ENCODE measurements around the gene FAN1. TPM values are rescaled to one million over a fixed set of nuclear protein-coding genes. Genes with fewer than 3 reads are reported as not detected.

The FAN1 gene
- total RNA-seq, 2 experiments from 2014 or later = 11.5 TPM

- ChIA-PET POLR2A (no interaction called here), CTCF (interaction anchor here (1.1 kb wide), 1 partner anchor 14 kb away, joined by 3 read pairs; no protein-coding TSS in a partner anchor)
- DNase-seq (no peak), ATAC-seq (no peak)
- Mint-ChIP-seq H3K4me3 (no peak overlapping the region), H3K27ac (no peak overlapping the region), H3K36me3 (ENCODE audit: low read depth) (peaks cover 50% of the 10 kb centered on the region), H3K4me1 (ENCODE audit: low read depth) (no peaks in the 10 kb centered on the region), H3K27me3 (ENCODE audit: low read depth) (no peaks in the 10 kb centered on the region), H3K9me3 (ENCODE audit: insufficient read depth) (no peaks in the 10 kb centered on the region)
These were observed 35.4 kb downstream of the FAN1 start for GRCh38 chr15:30939161-30939560.

GRCh38 chr15:30940359-30940758 is 36.6 kb downstream of the FAN1 start:
- H3K27me3 Mint-ChIP-seq (ENCODE audit: low read depth) = no peaks in the 10 kb centered on the region
- H3K36me3 Mint-ChIP-seq (ENCODE audit: low read depth) = peaks cover 50% of the 10 kb centered on the region
- H3K27ac Mint-ChIP-seq = no peak overlapping the region
- H3K4me3 Mint-ChIP-seq = no peak overlapping the region
- no peaks in the 10 kb centered on the region for H3K4me1 Mint-ChIP-seq (ENCODE audit: low read depth)
- ATAC-seq (no peak), DNase-seq (no peak)
- H3K9me3 Mint-ChIP-seq (ENCODE audit: insufficient read depth) = no peaks in the 10 kb centered on the region
- ChIA-PET POLR2A (no interaction called here), CTCF (interaction anchor here (1.1 kb wide), 1 partner anchor 10 kb away, joined by 4 read pairs; no protein-coding TSS in a partner anchor)

GRCh38 chr15:30941520-30941919 is 37.8 kb downstream of the FAN1 start:
- no peak overlapping the region for H3K4me3 Mint-ChIP-seq
- ChIA-PET CTCF (interaction anchor here (1.1 kb wide), 1 partner anchor 9 kb away, joined by 4 read pairs; no protein-coding TSS in a partner anchor), POLR2A (no interaction called here)
- no peaks in the 10 kb centered on the region for H3K4me1 Mint-ChIP-seq (ENCODE audit: low read depth)
- no peaks in the 10 kb centered on the region for H3K9me3 Mint-ChIP-seq (ENCODE audit: insufficient read depth)
- DNase-seq = no peak
- no peak overlapping the region for H3K27ac Mint-ChIP-seq
- no peak for ATAC-seq
- no peaks in the 10 kb centered on the region for H3K27me3 Mint-ChIP-seq (ENCODE audit: low read depth)
- peaks cover 57% of the 10 kb centered on the region for H3K36me3 Mint-ChIP-seq (ENCODE audit: low read depth)

GRCh38 chr15:30943654-30944335 is 40.1 kb downstream of the FAN1 start:
- H3K9me3 Mint-ChIP-seq (ENCODE audit: insufficient read depth) = no peaks in the 10 kb centered on the region
- H3K27me3 Mint-ChIP-seq (ENCODE audit: low read depth) = no peaks in the 10 kb centered on the region
- H3K27ac Mint-ChIP-seq = no peak overlapping the region
- peaks cover 60% of the 10 kb centered on the region for H3K36me3 Mint-ChIP-seq (ENCODE audit: low read depth)
- H3K4me3 Mint-ChIP-seq = no peak overlapping the region
- CTCF ChIA-PET = interaction anchor here (0.8 to 1.1 kb wide), 2 partner anchors 12 to 185 kb away, joined by 3 read pairs; no protein-coding TSS in a partner anchor
- ATAC-seq (no peak), DNase-seq (no peak)
- POLR2A ChIA-PET = no interaction called here
- H3K4me1 Mint-ChIP-seq (ENCODE audit: low read depth) = no peaks in the 10 kb centered on the region

- DNase-seq = no peak
- H3K9me3 Mint-ChIP-seq (ENCODE audit: insufficient read depth) = peaks cover 5% of the 10 kb centered on the region
- peaks cover 75% of the 10 kb centered on the region for H3K36me3 Mint-ChIP-seq (ENCODE audit: low read depth)
- peaks cover 13% of the 10 kb centered on the region for H3K4me1 Mint-ChIP-seq (ENCODE audit: low read depth)
- no peaks in the 10 kb centered on the region for H3K27me3 Mint-ChIP-seq (ENCODE audit: low read depth)
- no peak for ATAC-seq
- CTCF ChIA-PET = interaction anchor here (1.1 kb wide), 1 partner anchor 14 kb away, joined by 3 read pairs; no protein-coding TSS in a partner anchor
- POLR2A ChIA-PET = interaction anchor here (0.6 kb wide), 1 partner anchor 131 kb away, joined by 3 read pairs; no protein-coding TSS in a partner anchor
- H3K27ac Mint-ChIP-seq = no peak overlapping the region
- H3K4me3 Mint-ChIP-seq = no peak overlapping the region
These were observed 49.5 kb downstream of the FAN1 start for GRCh38 chr15:30953183-30953582.

- Mint-ChIP-seq H3K4me3 (no peak overlapping the region), H3K9me3 (ENCODE audit: insufficient read depth) (peaks cover 5% of the 10 kb centered on the region), H3K36me3 (ENCODE audit: low read depth) (peaks cover 73% of the 10 kb centered on the region), H3K27ac (peak overlapping the region; percentile 73), H3K4me1 (ENCODE audit: low read depth) (peaks cover 13% of the 10 kb centered on the region), H3K27me3 (ENCODE audit: low read depth) (no peaks in the 10 kb centered on the region)
- CTCF ChIA-PET = interaction anchor here (1.1 kb wide), 1 partner anchor 15 kb away, joined by 3 read pairs; no protein-coding TSS in a partner anchor
- ATAC-seq (no peak), DNase-seq (no peak)
- POLR2A ChIA-PET = interaction anchor here (0.6 kb wide), 1 partner anchor 130 kb away, joined by 3 read pairs; no protein-coding TSS in a partner anchor
These were observed 50.1 kb downstream of the FAN1 start for GRCh38 chr15:30953731-30954378.

GRCh38 chr15:30954674-30955073 is 51.0 kb downstream of the FAN1 start:
- Mint-ChIP-seq H3K27ac (no peak overlapping the region), H3K4me3 (no peak overlapping the region), H3K36me3 (ENCODE audit: low read depth) (peaks cover 73% of the 10 kb centered on the region), H3K4me1 (ENCODE audit: low read depth) (peaks cover 13% of the 10 kb centered on the region), H3K9me3 (ENCODE audit: insufficient read depth) (no peaks in the 10 kb centered on the region), H3K27me3 (ENCODE audit: low read depth) (no peaks in the 10 kb centered on the region)
- no peak for DNase-seq
- CTCF ChIA-PET = no interaction called here
- no peak for ATAC-seq
- POLR2A ChIA-PET = no interaction called here

GRCh38 chr15:30956216-30957124 is 52.8 kb downstream of the FAN1 start:
- Mint-ChIP-seq H3K36me3 (ENCODE audit: low read depth) (peaks cover 70% of the 10 kb centered on the region), H3K9me3 (ENCODE audit: insufficient read depth) (no peaks in the 10 kb centered on the region), H3K4me3 (no peak overlapping the region), H3K27me3 (ENCODE audit: low read depth) (no peaks in the 10 kb centered on the region), H3K27ac (no peak overlapping the region), H3K4me1 (ENCODE audit: low read depth) (peaks cover 13% of the 10 kb centered on the region)
- CTCF ChIA-PET = no interaction called here
- DNase-seq = no peak
- POLR2A ChIA-PET = no interaction called here
- ATAC-seq = no peak

- H3K9me3 Mint-ChIP-seq (ENCODE audit: insufficient read depth) = no peaks in the 10 kb centered on the region
- H3K27ac Mint-ChIP-seq = no peak overlapping the region
- ChIA-PET CTCF (no interaction called here), POLR2A (no interaction called here)
- DNase-seq (no peak), ATAC-seq (no peak)
- peaks cover 60% of the 10 kb centered on the region for H3K36me3 Mint-ChIP-seq (ENCODE audit: low read depth)
- H3K27me3 Mint-ChIP-seq (ENCODE audit: low read depth) = no peaks in the 10 kb centered on the region
- peaks cover 21% of the 10 kb centered on the region for H3K4me1 Mint-ChIP-seq (ENCODE audit: low read depth)
- H3K4me3 Mint-ChIP-seq = no peak overlapping the region
These were observed 54.5 kb downstream of the FAN1 start for GRCh38 chr15:30958219-30958618.

- no peak overlapping the region for H3K4me3 Mint-ChIP-seq
- H3K36me3 Mint-ChIP-seq (ENCODE audit: low read depth) = peaks cover 51% of the 10 kb centered on the region
- H3K27me3 Mint-ChIP-seq (ENCODE audit: low read depth) = no peaks in the 10 kb centered on the region
- POLR2A ChIA-PET = interaction anchor here (0.8 kb wide), 1 partner anchor 30 kb away, joined by 3 read pairs; the partner anchor contains the start of gene MTMR10
- H3K9me3 Mint-ChIP-seq (ENCODE audit: insufficient read depth) = no peaks in the 10 kb centered on the region
- CTCF ChIA-PET = interaction anchor here (1.4 kb wide), 1 partner anchor 167 kb away, joined by 7 read pairs; no protein-coding TSS in a partner anchor
- ATAC-seq = no peak
- peaks cover 13% of the 10 kb centered on the region for H3K4me1 Mint-ChIP-seq (ENCODE audit: low read depth)
- DNase-seq = no peak
- H3K27ac Mint-ChIP-seq = no peak overlapping the region
These were observed 58.4 kb downstream of the FAN1 start for GRCh38 chr15:30962079-30962478.

- Mint-ChIP-seq H3K4me3 (no peak overlapping the region), H3K27me3 (ENCODE audit: low read depth) (no peaks in the 10 kb centered on the region), H3K4me1 (ENCODE audit: low read depth) (peaks cover 17% of the 10 kb centered on the region), H3K36me3 (ENCODE audit: low read depth) (peaks cover 50% of the 10 kb centered on the region), H3K27ac (peak overlapping the region; percentile 36), H3K9me3 (ENCODE audit: insufficient read depth) (no peaks in the 10 kb centered on the region)
- ChIA-PET CTCF (interaction anchor here (1.0 kb wide), 1 partner anchor 11 kb away, joined by 4 read pairs; no protein-coding TSS in a partner anchor), POLR2A (interaction anchor here (0.8 to 1.3 kb wide), 2 partner anchors 11 to 29 kb away, joined by 3 to 4 read pairs; partner anchors contain the start of gene MTMR10)
- ATAC-seq = no peak
- DNase-seq = no peak
These were observed 58.9 kb downstream of the FAN1 start for GRCh38 chr15:30962659-30963058.

Data from activated CD8-positive, alpha-beta T cell treated with anti-CD3 and anti-CD28 coated beads, Interleukin-2, amount 10 ng/mL, durations not matched to agents 7 days and 5 days (primary cell).